Measurements from ENCODE around the gene DNLZ.
"Not testable (repeated sequence)": the region's sequence is repeated elsewhere in the genome, so short reads cannot be mapped to it uniquely, and the experiment has no call there.

DNLZ gene

GRCh38 chr9:136331556-136332481 is 31.7 kb downstream of the DNLZ start:
- DNase-seq (ENCODE audit: low read depth in 3 of 3), result no peak

- no peak for DNase-seq (ENCODE audit: low read depth in 3 of 3)
Observed at GRCh38 chr9:136331030-136331429, 32.5 kb downstream of the DNLZ start.

- no peak for DNase-seq (ENCODE audit: low read depth in 3 of 3)
Observed at GRCh38 chr9:136330406-136330990, 33.0 kb downstream of the DNLZ start.

- DNase-seq (ENCODE audit: low read depth in 3 of 3), result no peak
Observed at GRCh38 chr9:136329636-136330405, 33.7 kb downstream of the DNLZ start.

GRCh38 chr9:136329211-136329627 is 34.3 kb downstream of the DNLZ start:
- DNase-seq (ENCODE audit: low read depth in 3 of 3), result no peak

- DNase-seq (ENCODE audit: low read depth in 3 of 3), result no peak
Observed at GRCh38 chr9:136328622-136329041, 34.9 kb downstream of the DNLZ start.

- no peak for DNase-seq (ENCODE audit: low read depth in 3 of 3)
Observed at GRCh38 chr9:136328011-136328621, 35.4 kb downstream of the DNLZ start.

GRCh38 chr9:136327304-136327974 is 36.1 kb downstream of the DNLZ start, which contains the start of gene GPSM1:
GPSM1 (plus strand) TSS chr9:136327539; CDS start chr9:136327696, 157 bp downstream.
- DNase-seq (ENCODE audit: low read depth in 3 of 3), result peak; percentile 14 to 45 (median 26)

GRCh38 chr9:136326761-136327303 is 36.7 kb downstream of the DNLZ start:
- no peak for DNase-seq (ENCODE audit: low read depth in 3 of 3)

- DNase-seq (ENCODE audit: low read depth in 3 of 3), result no peak
Observed at GRCh38 chr9:136326061-136326760, 37.3 kb downstream of the DNLZ start.

GRCh38 chr9:136325358-136325757 is 38.2 kb downstream of the DNLZ start:
- no peak for DNase-seq (ENCODE audit: low read depth in 3 of 3)

- DNase-seq (ENCODE audit: low read depth in 3 of 3), result no peak
Observed at GRCh38 chr9:136324501-136325300, 38.8 kb downstream of the DNLZ start.

- no peak for DNase-seq (ENCODE audit: low read depth in 3 of 3)
Observed at GRCh38 chr9:136323371-136323789, 40.2 kb downstream of the DNLZ start.

- no peak for DNase-seq (ENCODE audit: low read depth in 3 of 3)
Observed at GRCh38 chr9:136322756-136323330, 40.7 kb downstream of the DNLZ start.

GRCh38 chr9:136321561-136321960 is 42.0 kb downstream of the DNLZ start:
- DNase-seq (ENCODE audit: low read depth in 3 of 3), result no peak

GRCh38 chr9:136320972-136321371 is 42.6 kb downstream of the DNLZ start:
- DNase-seq (ENCODE audit: low read depth in 3 of 3), result not testable (repeated sequence)

GRCh38 chr9:136319955-136320354 is 43.6 kb downstream of the DNLZ start:
- not testable (repeated sequence) for DNase-seq (ENCODE audit: low read depth in 3 of 3)

- DNase-seq (ENCODE audit: low read depth in 3 of 3), result not testable (repeated sequence)
Observed at GRCh38 chr9:136319244-136319643, 44.3 kb downstream of the DNLZ start.

GRCh38 chr9:136318776-136319241 is 44.7 kb downstream of the DNLZ start:
- no peak for DNase-seq (ENCODE audit: low read depth in 3 of 3)
